GOT3 (cell line): Measurements from ENCODE around the gene NNAT.

ENCODE experiments used
- DNase-seq: peaks from one replicate; lab custom pipeline; 2025; ENCODE audit warnings: mixed read lengths; lab: John Stamatoyannopoulos, UW

Gene NNAT

GRCh38 chr20:37566590-37567330, 45.7 kb downstream of the NNAT start:
- no peak for DNase-seq

GRCh38 chr20:37567331-37567665, 46.2 kb downstream of the NNAT start:
- DNase-seq = no peak

- DNase-seq = no peak
Measured at GRCh38 chr20:37567671-37568588, 46.9 kb downstream of the NNAT start.

- no peak for DNase-seq
Measured at GRCh38 chr20:37570419-37570818, 49.4 kb downstream of the NNAT start.

GRCh38 chr20:37571033-37571432, 50.0 kb downstream of the NNAT start:
- no peak for DNase-seq
